ENCODE results near the gene RGS6.

- no peak for TF ChIP-seq SUZ12 (IDR thresholded peaks at IDR 0.05)
- TF ChIP-seq PKNOX1 (IDR thresholded peaks at IDR 0.05) = no peak
- TF ChIP-seq TARDBP (IDR thresholded peaks at IDR 0.05) = no peak
- no peak for TF ChIP-seq SP1 (IDR thresholded peaks at IDR 0.05)
- no peak for TF ChIP-seq ZNF384 (IDR thresholded peaks at IDR 0.05)
- no peak for TF ChIP-seq ELF4 (IDR thresholded peaks at IDR 0.05)
- TF ChIP-seq NFRKB (IDR thresholded peaks at IDR 0.05) = no peak
- no peak for TF ChIP-seq L3MBTL2 (conservative IDR thresholded peaks at IDR 0.05)
- TF ChIP-seq FOXM1 (IDR thresholded peaks at IDR 0.05; ENCODE audit: borderline replicate concordance) = no peak
- no peak for TF ChIP-seq BHLHE40 (IDR thresholded peaks at IDR 0.05; ENCODE audit: borderline replicate concordance)
- TF ChIP-seq LEF1 (IDR thresholded peaks at IDR 0.05; ENCODE audit: borderline replicate concordance) = no peak
Measured at GRCh38 chr14:72278316-72278715, 346.1 kb downstream of the RGS6 start.
